Hepatocyte (in vitro differentiated cells): ENCODE results near the gene CHRM3.

ENCODE experiments used
- EZH2phosphoT487 ChIP-seq: fragments of 200-600 bp; sonication (generic); IDR thresholded peaks from one replicate; pipeline ENCODE4 v1.6.1; 2018; ENCODE audit warnings: antibody characterized with exemption, mild to moderate bottlenecking, low read depth, moderate library complexity; ENCODE audit not compliant: unreplicated experiment, severe bottlenecking
- TF ChIP-seq, protein P1 (sequence below): fragments of 200-600 bp; sonication (generic); IDR thresholded peaks from 2 replicates; pipeline ENCODE4 v1.5.1; 2016; ENCODE audit warnings: antibody characterized with exemption, mild to moderate bottlenecking; ENCODE audit not compliant: poor library complexity

DNA sequence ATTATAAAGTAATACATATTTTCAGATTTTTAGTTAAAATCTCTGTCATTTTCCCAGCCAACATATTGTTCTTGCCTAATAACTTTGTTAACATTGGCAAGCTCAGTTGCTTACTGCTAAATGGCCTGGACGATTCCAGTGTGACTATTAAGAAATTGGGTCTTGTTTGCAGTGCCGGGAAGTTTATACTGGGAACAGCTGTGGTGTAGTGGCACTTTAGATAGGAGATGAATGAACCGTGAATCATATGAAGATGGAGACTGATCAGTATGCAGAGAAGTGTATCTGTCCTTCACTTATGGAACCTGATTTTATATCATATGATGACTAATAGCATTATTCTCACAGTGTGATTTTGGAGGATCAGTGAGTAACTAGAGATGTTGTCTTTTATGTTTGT, 3.3 kb downstream of the CHRM3 start:
- TF ChIP-seq, protein P1, sequence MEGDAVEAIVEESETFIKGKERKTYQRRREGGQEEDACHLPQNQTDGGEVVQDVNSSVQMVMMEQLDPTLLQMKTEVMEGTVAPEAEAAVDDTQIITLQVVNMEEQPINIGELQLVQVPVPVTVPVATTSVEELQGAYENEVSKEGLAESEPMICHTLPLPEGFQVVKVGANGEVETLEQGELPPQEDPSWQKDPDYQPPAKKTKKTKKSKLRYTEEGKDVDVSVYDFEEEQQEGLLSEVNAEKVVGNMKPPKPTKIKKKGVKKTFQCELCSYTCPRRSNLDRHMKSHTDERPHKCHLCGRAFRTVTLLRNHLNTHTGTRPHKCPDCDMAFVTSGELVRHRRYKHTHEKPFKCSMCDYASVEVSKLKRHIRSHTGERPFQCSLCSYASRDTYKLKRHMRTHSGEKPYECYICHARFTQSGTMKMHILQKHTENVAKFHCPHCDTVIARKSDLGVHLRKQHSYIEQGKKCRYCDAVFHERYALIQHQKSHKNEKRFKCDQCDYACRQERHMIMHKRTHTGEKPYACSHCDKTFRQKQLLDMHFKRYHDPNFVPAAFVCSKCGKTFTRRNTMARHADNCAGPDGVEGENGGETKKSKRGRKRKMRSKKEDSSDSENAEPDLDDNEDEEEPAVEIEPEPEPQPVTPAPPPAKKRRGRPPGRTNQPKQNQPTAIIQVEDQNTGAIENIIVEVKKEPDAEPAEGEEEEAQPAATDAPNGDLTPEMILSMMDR, result no peak
- no peak for TF ChIP-seq EZH2phosphoT487
